Endothelial cell of umbilical vein (primary cell): Measurements from ENCODE around the gene EFCAB8. TPM values are rescaled to one million over a fixed set of nuclear protein-coding genes. Genes with fewer than 3 reads are reported as not detected.
"Not testable (repeated sequence)": the region's sequence is repeated elsewhere in the genome, so short reads cannot be mapped to it uniquely, and the experiment has no call there.

Experiments
- BruUV-seq: library from RNA; stranded (reverse); fragments of 400-500 nt; replicated peaks from 2 replicates; lab custom pipeline; 2021; lab: Mats Ljungman, UMichigan
- CTCF ChIA-PET: fragments of 300-600, 350-600 bp; sonication (Branson Sonifier 250); formaldehyde crosslinking; loops from one replicate; lab custom pipeline; 2021; ENCODE audit warnings: antibody characterized with exemption, inconsistent platforms; lab: Charles Lee
- POLR2A ChIA-PET: fragments of 300-600, 350-600 bp; sonication (Branson Sonifier 250); formaldehyde crosslinking; loops from one replicate; lab custom pipeline; 2021; ENCODE audit warnings: antibody characterized with exemption, inconsistent platforms; lab: Charles Lee
- DNase-seq: peaks from one replicate; pipeline ENCODE4 v3.0.0-alpha.2; 2011; ENCODE audit warnings: low read depth, low spot score
- FAIRE-seq: peaks from 2 replicates; lab custom pipeline; 2011; peaks lifted over from hg19 to GRCh38; lab: Jason Lieb, UNC
- H2AFZ ChIP-seq: 2 replicates; pipeline ENCODE4 v1.6.0; 2012; ENCODE audit warnings: low read depth, low read length, control low read depth, inconsistent platforms
- H3K27ac ChIP-seq: 2 replicates; pipeline ENCODE4 v1.5.1; 2011; ENCODE audit warnings: low read depth, mild to moderate bottlenecking, control low read depth, low read length, moderate library complexity; ENCODE audit not compliant: insufficient read depth
- H3K27me3 ChIP-seq, 2 experiments: 2 replicates each; pipeline versions ENCODE4 v1.6.0 to v1.6.1; 2011; ENCODE audit warnings: low read length in 2 of 2, mixed read lengths in 1 of 2; ENCODE audit not compliant: control insufficient read depth in 2 of 2, insufficient read depth in 2 of 2
- H3K36me3 ChIP-seq, 2 experiments: 2 replicates in 1 of 2; 3 replicates in 1 of 2; pipeline ENCODE4 v1.5.1; 2011; ENCODE audit warnings: low read length in 2 of 2, mild to moderate bottlenecking in 1 of 2, moderate library complexity in 1 of 2; ENCODE audit not compliant: control insufficient read depth in 2 of 2, insufficient read depth in 2 of 2; ENCODE audit errors: extremely low read depth in 1 of 2
- H3K4me1 ChIP-seq: 3 replicates; pipeline ENCODE4 v1.5.1; 2011; ENCODE audit warnings: mild to moderate bottlenecking, low read length; ENCODE audit not compliant: control insufficient read depth, insufficient read depth; ENCODE audit errors: extremely low read depth
- H3K4me2 ChIP-seq: 2 replicates; pipeline ENCODE4 v1.6.1; 2011; ENCODE audit warnings: low read length, control low read depth, mixed read lengths; ENCODE audit not compliant: insufficient read depth
- H3K4me3 ChIP-seq, 3 experiments: fragments of 200-600 bp in 1 of 3; sonication (generic), shearing (Covaris generic) in 1 of 3; replicated peaks in 1 of 3; 2 replicates each; pipeline ENCODE4 v1.5.1; 2011 to 2016; ENCODE audit warnings: control low read depth in 3 of 3, low read length in 3 of 3, mild to moderate bottlenecking in 2 of 3, inconsistent platforms in 1 of 3, low read depth in 1 of 3, moderate library complexity in 1 of 3; ENCODE audit not compliant: insufficient read depth in 1 of 3
- H3K79me2 ChIP-seq: 2 replicates; pipeline ENCODE4 v1.6.0; 2012; ENCODE audit warnings: low read length, inconsistent platforms; ENCODE audit not compliant: control insufficient read depth, insufficient read depth
- H3K9ac ChIP-seq: replicated peaks from 2 replicates; pipeline ENCODE3; 2011; ENCODE audit warnings: low read length, control low read depth; ENCODE audit not compliant: insufficient read depth; ENCODE audit errors: extremely low read depth
- H3K9me1 ChIP-seq: replicated peaks from 3 replicates; pipeline ENCODE4 v1.6.0; 2011; ENCODE audit warnings: mild to moderate bottlenecking, low read length; ENCODE audit not compliant: control insufficient read depth, insufficient read depth; ENCODE audit errors: extremely low read depth
- H3K9me3 ChIP-seq: replicated peaks from 2 replicates; pipeline ENCODE4 v1.5.1; 2012; ENCODE audit warnings: low read length, inconsistent platforms; ENCODE audit not compliant: control insufficient read depth, insufficient read depth
- H4K20me1 ChIP-seq: replicated peaks from 2 replicates; pipeline ENCODE3; 2011; ENCODE audit warnings: mild to moderate bottlenecking, low read length; ENCODE audit not compliant: control insufficient read depth, insufficient read depth; ENCODE audit errors: extremely low read depth
- EZH2 ChIP-seq: IDR thresholded peaks from 2 replicates; pipeline ENCODE4 v1.6.1; 2012; ENCODE audit warnings: borderline replicate concordance, low read depth, mild to moderate bottlenecking, moderate library complexity, low read length, inconsistent platforms; ENCODE audit not compliant: severe bottlenecking
- FOS ChIP-seq: IDR thresholded peaks from 2 replicates; pipeline ENCODE4 v1.6.1; 2011; ENCODE audit warnings: mild to moderate bottlenecking, low read length, moderate library complexity, borderline replicate concordance; ENCODE audit not compliant: insufficient read depth
- GATA2 ChIP-seq: IDR thresholded peaks from 2 replicates; pipeline ENCODE4 v1.7.0; 2011; ENCODE audit warnings: low read depth, mild to moderate bottlenecking, moderate library complexity, mixed read lengths, low read length; ENCODE audit not compliant: insufficient read length, insufficient read depth
- JUN ChIP-seq: IDR thresholded peaks from 2 replicates; pipeline ENCODE4 v1.6.1; 2011; ENCODE audit warnings: borderline replicate concordance, low read depth; ENCODE audit not compliant: insufficient read length, insufficient read depth
- MYC ChIP-seq: IDR thresholded peaks from one replicate; pipeline ENCODE4 v1.6.1; 2011; ENCODE audit warnings: mild to moderate bottlenecking, low read depth, low read length
- POLR2A ChIP-seq: IDR thresholded peaks from 2 replicates; pipeline ENCODE4 v1.6.1; 2012; ENCODE audit warnings: low read depth, mild to moderate bottlenecking, control low read depth, low read length
- POLR2AphosphoS5 ChIP-seq: IDR thresholded peaks from 2 replicates; pipeline ENCODE4 v1.6.1; 2012; ENCODE audit warnings: low read depth, mild to moderate bottlenecking, control low read depth, low read length, moderate library complexity; ENCODE audit not compliant: insufficient read depth
- dilution Hi-C: fragments of 300-500 bp; cut with MboI; formaldehyde crosslinking; loops from one replicate; pipeline ENCODE4 v1.15.0; 2019; ENCODE audit warnings: low sequenced_read_pairs; ENCODE audit not compliant: extremely low pct_ligation_motif_present
- intact Hi-C: fragments of 100-400 bp; cut with micrococcal nuclease; formaldehyde crosslinking; loops from one replicate; pipeline ENCODE4 v1.10.0; 2022
- polyA plus RNA-seq, 4 experiments: library from polyadenylated mRNA; depleted of rRNA in 3 of 4; stranded (reverse) in 3 of 4; unstranded in 1 of 4; fragments of >200 nt; gene quantifications; 2 replicates each; pipeline versions ENCODE4 v1.2.1 to v1.2.3, GENCODE V29; 2011 to 2012; ENCODE audit warnings: missing spikeins in 1 of 4
- total RNA-seq: library from RNA; stranded (reverse); gene quantifications from 2 replicates; pipeline ENCODE4 v1.2.3, GENCODE V29; 2021
- TF ChIP-seq, protein P1 (sequence below), 2 donors: IDR thresholded peaks; 1 replicate in 1 of 2; 2 replicates in 1 of 2; pipeline ENCODE4 v1.5.1; 2011; ENCODE audit warnings: low read length in 2 of 2, mild to moderate bottlenecking in 2 of 2, moderate library complexity in 2 of 2, control low read depth in 1 of 2, inconsistent platforms in 1 of 2, low read depth in 1 of 2; ENCODE audit not compliant: insufficient read depth in 1 of 2; ENCODE audit errors: extremely low read depth in 1 of 2
- TF ChIP-seq, protein P2 (sequence below): IDR thresholded peaks from 2 replicates; pipeline ENCODE4 v1.6.1; 2011; ENCODE audit not compliant: insufficient read depth, insufficient read length

Gene EFCAB8
- total and polyA plus RNA-seq, 2 donors (not counting 3 experiments of a cell fraction or from before 2014, with no cell fraction given) = 0.01 to 0.31 TPM

DNA sequence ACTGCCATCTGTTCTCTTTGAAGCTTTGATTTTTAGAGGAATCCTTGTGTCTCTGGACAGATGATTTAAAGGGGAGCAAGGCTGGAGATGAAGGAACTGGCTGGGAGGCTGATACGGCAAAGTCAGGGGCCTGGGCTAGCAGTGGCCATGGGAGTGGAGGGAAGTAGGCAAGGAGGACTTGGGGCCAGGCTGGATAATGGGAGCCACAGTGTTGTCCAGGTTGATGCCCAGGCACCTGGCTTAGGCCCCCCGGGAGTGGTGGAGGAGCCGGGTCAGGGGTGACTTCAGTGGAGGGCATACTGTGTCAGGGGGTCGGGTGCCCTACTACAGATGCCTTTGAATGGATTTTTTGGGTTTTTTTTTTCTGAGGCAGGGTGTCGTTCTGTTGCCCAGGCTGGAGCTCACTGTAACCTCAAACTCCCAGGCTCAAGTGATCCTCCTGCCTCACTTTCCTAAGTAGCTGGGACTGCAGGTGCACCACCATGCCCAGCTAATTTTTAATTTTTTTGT is 45.0 kb downstream of the EFCAB8 start:
- Histone ChIP-seq H3K9me1 (no peaks in the 10 kb centered on the region), H3K9ac (no peak overlapping the region), H3K79me2 (no peaks in the 10 kb centered on the region), H3K27ac (no peak overlapping the region), H3K4me3 (no peak overlapping the region), H3K4me2 (no peak overlapping the region), H3K9me3 (no peaks in the 10 kb centered on the region), H2AFZ (no peak overlapping the region), H3K4me1 (no peaks in the 10 kb centered on the region), H3K27me3 (no peaks in the 10 kb centered on the region), H3K36me3 (no peaks in the 10 kb centered on the region), H4K20me1 (no peaks in the 10 kb centered on the region)
- intact Hi-C loops (no loop called here), dilution Hi-C loops (no loop called here)
- CTCF ChIA-PET = interaction anchor here (1.4 to 3.5 kb wide), 4 partner anchors 8 to 193 kb away, joined by 3 to 25 read pairs (median 10); partner anchors contain the start of gene SUN5
- TF ChIP-seq, protein P1, sequence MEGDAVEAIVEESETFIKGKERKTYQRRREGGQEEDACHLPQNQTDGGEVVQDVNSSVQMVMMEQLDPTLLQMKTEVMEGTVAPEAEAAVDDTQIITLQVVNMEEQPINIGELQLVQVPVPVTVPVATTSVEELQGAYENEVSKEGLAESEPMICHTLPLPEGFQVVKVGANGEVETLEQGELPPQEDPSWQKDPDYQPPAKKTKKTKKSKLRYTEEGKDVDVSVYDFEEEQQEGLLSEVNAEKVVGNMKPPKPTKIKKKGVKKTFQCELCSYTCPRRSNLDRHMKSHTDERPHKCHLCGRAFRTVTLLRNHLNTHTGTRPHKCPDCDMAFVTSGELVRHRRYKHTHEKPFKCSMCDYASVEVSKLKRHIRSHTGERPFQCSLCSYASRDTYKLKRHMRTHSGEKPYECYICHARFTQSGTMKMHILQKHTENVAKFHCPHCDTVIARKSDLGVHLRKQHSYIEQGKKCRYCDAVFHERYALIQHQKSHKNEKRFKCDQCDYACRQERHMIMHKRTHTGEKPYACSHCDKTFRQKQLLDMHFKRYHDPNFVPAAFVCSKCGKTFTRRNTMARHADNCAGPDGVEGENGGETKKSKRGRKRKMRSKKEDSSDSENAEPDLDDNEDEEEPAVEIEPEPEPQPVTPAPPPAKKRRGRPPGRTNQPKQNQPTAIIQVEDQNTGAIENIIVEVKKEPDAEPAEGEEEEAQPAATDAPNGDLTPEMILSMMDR (IDR thresholded peaks at IDR 0.05; ENCODE audit: extremely low read depth in 1 of 2, insufficient read depth in 1 of 2, low read depth in 1 of 2, low read length in 2 of 2) = no peak
- TF ChIP-seq EZH2 (no peak), POLR2A (no peak), JUN (no peak), POLR2AphosphoS5 (no peak), FOS (no peak), GATA2 (no peak), MYC (no peak)
- TF ChIP-seq, protein P2, sequence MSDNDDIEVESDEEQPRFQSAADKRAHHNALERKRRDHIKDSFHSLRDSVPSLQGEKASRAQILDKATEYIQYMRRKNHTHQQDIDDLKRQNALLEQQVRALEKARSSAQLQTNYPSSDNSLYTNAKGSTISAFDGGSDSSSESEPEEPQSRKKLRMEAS = no peak
- no peak for FAIRE-seq
- POLR2A ChIA-PET = no interaction called here
- no peak for DNase-seq
- BruUV-seq = no TSS peak

DNA sequence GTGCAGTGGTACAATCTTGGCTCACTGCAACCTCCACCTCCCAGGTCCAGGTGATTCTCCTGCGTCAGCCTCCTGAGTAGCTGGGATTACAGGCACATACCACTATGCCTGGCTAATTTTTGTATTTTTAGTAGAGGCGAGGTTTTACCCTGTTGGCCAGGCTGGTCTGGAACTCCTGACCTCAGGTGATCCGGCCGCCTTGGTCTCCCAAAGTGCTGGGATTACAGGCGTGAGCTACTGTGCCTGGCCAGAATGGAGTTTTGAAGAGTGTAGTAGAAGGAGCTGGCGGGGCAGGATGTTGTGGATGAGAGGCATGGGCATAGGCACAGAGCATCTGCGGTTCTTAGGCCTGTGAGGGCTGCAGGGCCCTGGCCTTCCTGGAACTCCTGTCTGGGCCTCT is 46.0 kb downstream of the EFCAB8 start:
- H3K27ac ChIP-seq, H3K9me3 ChIP-seq, H3K4me1 ChIP-seq, BruUV-seq, dilution Hi-C loops, H3K4me3 ChIP-seq, H3K27me3 ChIP-seq, FAIRE-seq, DNase-seq, H3K9me1 ChIP-seq, H3K4me2 ChIP-seq, H3K36me3 ChIP-seq, H2AFZ ChIP-seq, H3K79me2 ChIP-seq, intact Hi-C loops, H3K9ac ChIP-seq, H4K20me1 ChIP-seq: not testable (repeated sequence)
- CTCF ChIA-PET = interaction anchor here (0.7 to 3.5 kb wide), 5 partner anchors 9 to 192 kb away, joined by 3 to 25 read pairs (median 7); partner anchors contain the start of gene SUN5
- POLR2A ChIA-PET = interaction anchor here (0.7 kb wide), 1 partner anchor 730 kb away, joined by 10 read pairs; no protein-coding TSS in a partner anchor
